Thoracic aorta (tissue), 2 donors: ENCODE results near the gene GSPT2. TPM values are rescaled to one million over a fixed set of nuclear protein-coding genes. Genes with fewer than 3 reads are reported as not detected.
"Not testable (repeated sequence)": the region's sequence is repeated elsewhere in the genome, so short reads cannot be mapped to it uniquely, and the experiment has no call there.

Experiments
- ATAC-seq: fragments of 150-250 bp; one replicate; pipeline ENCODE4 v1.8.0; 2017; ENCODE audit warnings: low read depth; ENCODE audit not compliant: insufficient number of reproducible peaks, low FRiP score
- DNase-seq: peaks from one replicate; pipeline ENCODE4 v3.0.0-alpha.2; 2020; ENCODE audit warnings: low spot score
- H3K27ac ChIP-seq, 2 donors: fragments of 200-600 bp; sonication (generic); 1 replicate in 1 of 2; 2 replicates in 1 of 2; pipeline ENCODE4 v1.5.1; 2016; ENCODE audit warnings: mild to moderate bottlenecking in 2 of 2, moderate library complexity in 2 of 2
- H3K27me3 ChIP-seq: fragments of 200-600 bp; sonication (generic); replicated peaks from 2 replicates; pipeline ENCODE4 v1.6.0; 2016; ENCODE audit warnings: mild to moderate bottlenecking; ENCODE audit not compliant: insufficient read depth
- H3K36me3 ChIP-seq: fragments of 200-600 bp; sonication (generic); one replicate; pipeline ENCODE4 v1.5.1; 2016
- H3K4me1 ChIP-seq, 2 donors: fragments of 200-600 bp; sonication (generic); 1 replicate in 1 of 2; 2 replicates in 1 of 2; pipeline versions ENCODE4 v1.5.1 to v1.6.0; 2016; ENCODE audit warnings: low read depth in 2 of 2, mild to moderate bottlenecking in 1 of 2; ENCODE audit not compliant: control insufficient read depth in 1 of 2
- H3K4me3 ChIP-seq: fragments of 200-600 bp; sonication (generic); 2 replicates; pipeline ENCODE4 v1.5.1; 2016; ENCODE audit warnings: mild to moderate bottlenecking
- H3K9me3 ChIP-seq: fragments of 200-600 bp; sonication (generic); 2 replicates; pipeline ENCODE4 v1.5.1; 2016
- CTCF ChIP-seq: fragments of 200-600 bp; sonication (generic); IDR thresholded peaks from one replicate; pipeline ENCODE4 v1.5.1; 2019; ENCODE audit warnings: antibody characterized with exemption
- total RNA-seq, 2 donors: library from RNA; depleted of rRNA; stranded (reverse); fragments of >200 nt; gene quantifications; one replicate each; pipeline versions ENCODE4 v1.1.0 to v1.2.3, GENCODE V29; 2016

GSPT2 gene
- total RNA-seq: 1 to 10 TPM; 3.1 to 5.2 TPM

GRCh38 chrX:51743179-51743957, at the start of gene GSPT2:
GSPT2 (plus strand) TSS chrX:51743442; CDS start chrX:51743627, 185 bp downstream.
- ATAC-seq: no peak
- H3K27me3 ChIP-seq: no peaks in the 10 kb centered on the region
- peak within 1 kb of the TSS; percentile 81 for H3K4me3 ChIP-seq
- no peak for DNase-seq
- peaks cover 2% of the 10 kb centered on the region for H3K36me3 ChIP-seq
- peak within 1 kb of the TSS; percentile 43 to 61 for H3K27ac ChIP-seq
- TF ChIP-seq CTCF: no peak
- no peaks in the 10 kb centered on the region for H3K9me3 ChIP-seq
- peaks cover 0 to 7% of the 10 kb centered on the region in 2 donors for H3K4me1 ChIP-seq

GRCh38 chrX:51694254-51694653, 49.0 kb upstream of the GSPT2 start:
- Histone ChIP-seq H3K36me3 (no peaks in the 10 kb centered on the region), H3K27me3 (no peaks in the 10 kb centered on the region), H3K4me3 (no peak overlapping the region), H3K4me1 (no peaks in the 10 kb centered on the region), H3K27ac (no peak overlapping the region), H3K9me3 (no peaks in the 10 kb centered on the region)
- ATAC-seq: no peak
- no peak for TF ChIP-seq CTCF
- DNase-seq: no peak

GRCh38 chrX:51697397-51697796, 45.8 kb upstream of the GSPT2 start:
- TF ChIP-seq CTCF: no peak
- Histone ChIP-seq H3K4me1 (no peaks in the 10 kb centered on the region), H3K4me3 (no peak overlapping the region), H3K27me3 (no peaks in the 10 kb centered on the region), H3K9me3 (no peaks in the 10 kb centered on the region), H3K27ac (no peak overlapping the region), H3K36me3 (no peaks in the 10 kb centered on the region)
- DNase-seq: no peak
- ATAC-seq: no peak

GRCh38 chrX:51710277-51711164, 32.7 kb upstream of the GSPT2 start, which contains the start of gene CENPVL1:
CENPVL1 (plus strand) TSS chrX:51710512; CDS start chrX:51710512, 0 bp downstream.
- not testable (repeated sequence) for H3K9me3 ChIP-seq, ATAC-seq

GRCh38 chrX:51712943-51713647, 30.1 kb upstream of the GSPT2 start:
- H3K27ac ChIP-seq, H3K36me3 ChIP-seq, H3K9me3 ChIP-seq, H3K4me1 ChIP-seq, H3K4me3 ChIP-seq, DNase-seq, ATAC-seq, H3K27me3 ChIP-seq: not testable (repeated sequence)

More at GRCh38 chrX:51710277-51711164, 32.7 kb upstream of the GSPT2 start, which contains the start of gene CENPVL1:
- H3K27ac ChIP-seq, H3K36me3 ChIP-seq, DNase-seq, H3K4me1 ChIP-seq, H3K27me3 ChIP-seq, H3K4me3 ChIP-seq: not testable (repeated sequence)
